ENCODE data around the gene HCRTR1.

The HCRTR1 gene

DNA sequence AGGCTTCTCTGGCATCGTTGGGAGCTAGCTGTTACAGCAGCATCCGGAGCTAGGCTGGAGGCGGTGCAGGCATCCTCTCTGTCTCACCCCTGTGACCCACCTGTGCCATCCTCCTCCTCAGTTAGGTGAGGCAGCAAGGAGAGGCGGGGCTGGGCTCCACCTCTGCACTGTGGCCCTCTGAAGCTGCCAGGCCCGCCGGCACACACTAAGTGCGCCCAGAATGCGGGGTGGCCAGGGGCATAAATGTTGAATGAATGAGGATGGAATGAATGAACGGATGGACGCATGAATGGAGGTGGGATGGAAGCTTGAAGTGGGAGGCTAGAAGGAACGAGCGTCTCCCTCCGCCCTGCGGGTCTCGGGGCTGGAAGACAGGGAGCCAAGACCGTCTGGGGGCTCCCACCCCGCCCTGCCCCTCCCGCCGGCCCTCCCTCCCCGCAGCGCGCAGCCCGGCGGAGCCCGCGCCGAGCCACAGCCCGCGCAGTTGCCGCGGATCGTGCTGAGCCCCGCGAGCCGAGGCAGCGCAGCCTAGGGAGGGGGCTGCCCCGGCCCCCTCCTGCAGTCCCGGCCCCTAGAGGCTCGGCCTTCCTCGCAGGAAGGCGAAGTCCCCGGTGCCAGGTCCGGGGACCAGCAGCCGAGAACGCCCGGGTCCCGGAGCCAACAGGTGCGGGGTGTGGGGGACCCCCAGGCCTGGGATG lies at the start of gene HCRTR1:
Gene HCRTR1 (plus strand): TSS at position 472 of the 698 bp plus-strand sequence. CDS start 1,504 bp downstream, outside the sequence.
- DNase-seq (ENCODE audit: low spot score), result no peak

DNA sequence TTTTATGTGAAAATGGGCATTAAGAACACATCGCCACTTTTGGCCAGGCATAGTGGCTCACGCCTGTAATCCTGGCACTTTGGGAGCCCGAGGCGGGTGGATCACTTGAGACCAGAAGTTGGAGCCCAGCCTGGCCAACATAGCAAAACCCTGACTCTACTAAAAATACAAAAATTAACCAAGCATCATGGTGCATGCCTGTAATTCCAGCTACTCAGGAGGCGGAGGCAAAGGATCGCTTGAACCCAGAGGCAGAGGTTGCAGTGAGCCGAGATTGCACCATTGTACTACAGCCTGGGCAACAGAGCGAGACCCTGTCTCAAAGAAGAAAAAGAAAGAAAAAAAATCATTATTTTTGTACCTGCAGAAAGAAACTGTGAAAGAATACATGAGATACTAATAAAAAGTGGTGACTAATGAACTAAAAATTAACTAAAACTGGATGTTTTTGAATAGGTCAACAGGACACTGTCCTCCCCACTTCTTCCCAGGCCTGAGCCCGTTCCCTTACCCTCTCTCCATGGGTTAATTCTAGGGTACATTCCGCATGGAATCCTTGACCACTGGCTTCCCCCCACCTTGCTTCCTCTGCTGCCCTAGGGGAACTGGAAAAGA lies 49.4 kb upstream of the HCRTR1 start:
- no peak for DNase-seq (ENCODE audit: low spot score)

DNA sequence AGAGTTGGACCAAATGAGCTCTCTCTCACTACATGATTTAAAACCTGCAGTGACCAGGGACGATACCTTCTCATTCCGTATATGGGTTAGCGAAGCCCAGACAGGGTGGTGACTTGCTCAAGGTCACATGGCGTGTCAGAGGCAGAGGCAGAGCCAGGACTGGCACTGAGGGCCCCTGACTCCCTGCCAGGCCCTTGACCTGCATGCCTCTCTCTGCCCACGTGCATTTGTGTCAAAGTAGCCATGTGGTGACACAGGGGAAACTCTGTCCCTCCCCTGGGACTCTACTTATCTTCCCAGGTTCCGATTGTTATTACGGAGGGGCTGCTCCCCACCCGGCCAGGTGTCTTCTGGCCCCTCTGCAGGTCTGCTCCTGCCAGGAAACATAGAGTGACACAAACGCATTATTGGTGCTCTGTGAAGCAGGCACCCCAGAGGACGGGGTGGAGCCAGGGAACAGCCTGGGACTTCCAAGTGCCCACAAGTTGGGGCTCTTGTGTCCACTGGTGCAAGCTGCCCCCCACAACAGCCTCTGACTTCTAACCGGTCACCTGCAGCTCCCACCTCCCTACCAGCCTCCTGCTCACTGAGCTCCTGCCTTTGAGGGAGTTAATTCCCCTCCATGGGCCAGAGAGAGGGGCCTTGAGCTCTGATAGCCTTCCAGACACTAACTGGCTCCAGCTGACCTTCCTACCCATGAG lies 48.4 kb upstream of the HCRTR1 start:
- DNase-seq (ENCODE audit: low spot score), result no peak

DNA sequence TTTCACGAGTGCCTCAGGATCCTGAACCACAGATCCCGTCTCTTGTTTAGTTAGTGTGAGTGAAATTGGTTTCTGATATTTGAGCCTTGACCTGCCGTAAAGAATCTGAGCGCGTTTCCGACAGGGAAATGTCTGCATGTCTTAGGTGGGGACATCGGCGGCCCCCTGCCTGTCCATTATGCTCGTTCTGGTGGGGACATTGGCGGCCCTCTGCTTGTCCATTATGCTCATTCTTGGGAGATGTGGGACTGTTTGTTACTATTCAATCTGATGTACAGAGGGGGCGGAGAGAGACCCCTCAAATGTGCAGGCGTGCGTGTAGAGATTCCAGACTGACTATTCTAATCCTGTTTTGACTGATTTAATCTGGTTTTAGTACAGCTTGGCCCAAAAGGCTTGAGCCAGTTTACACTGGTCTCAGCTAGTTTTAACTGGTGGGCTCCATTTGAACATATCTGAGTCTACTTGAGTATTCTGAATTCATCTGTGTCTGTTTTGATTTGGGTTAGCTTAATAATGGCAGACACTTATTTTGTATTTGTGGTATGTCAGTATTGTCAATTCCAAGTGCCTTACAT lies 47.8 kb upstream of the HCRTR1 start:
- no peak for DNase-seq (ENCODE audit: low spot score)

DNA sequence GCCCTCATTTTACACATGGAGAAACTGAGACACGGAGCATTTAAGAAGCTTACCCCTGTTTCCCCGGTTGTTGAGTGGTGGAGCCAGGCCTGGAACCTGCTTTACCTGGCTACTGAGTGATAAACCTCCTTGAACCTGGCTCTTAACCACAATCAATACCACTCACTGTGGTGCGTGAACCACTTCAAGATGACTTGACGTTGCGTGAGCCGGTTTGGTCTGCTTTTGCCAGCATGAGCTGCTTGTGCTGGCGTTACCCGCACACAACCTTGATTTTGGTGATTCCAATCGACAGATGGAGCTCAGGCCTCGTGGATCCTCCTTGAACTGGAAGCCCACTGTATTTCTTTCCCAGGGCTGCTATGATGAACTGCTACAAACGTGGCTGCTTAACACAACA lies 47.3 kb upstream of the HCRTR1 start:
- DNase-seq (ENCODE audit: low spot score), result no peak

DNA sequence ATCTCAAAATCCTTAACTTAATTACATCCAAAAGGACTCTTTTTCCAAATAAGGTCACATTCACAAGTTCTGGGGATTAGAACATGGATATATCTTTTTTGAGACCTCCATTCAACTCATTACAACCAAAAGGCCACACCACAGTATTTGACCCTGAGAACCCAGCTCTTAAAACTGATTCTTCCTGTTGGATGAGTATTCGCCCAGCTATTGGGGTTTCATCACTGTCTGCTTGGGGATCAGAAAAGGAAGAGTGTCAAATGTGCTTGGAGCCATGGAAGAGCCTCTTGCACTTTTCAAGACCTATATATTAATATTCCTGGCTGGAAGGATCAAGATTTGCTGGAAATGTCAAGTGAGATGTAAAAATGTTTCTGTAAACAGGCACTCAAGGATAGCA lies 46.6 kb upstream of the HCRTR1 start:
- DNase-seq (ENCODE audit: low spot score), result no peak

DNA sequence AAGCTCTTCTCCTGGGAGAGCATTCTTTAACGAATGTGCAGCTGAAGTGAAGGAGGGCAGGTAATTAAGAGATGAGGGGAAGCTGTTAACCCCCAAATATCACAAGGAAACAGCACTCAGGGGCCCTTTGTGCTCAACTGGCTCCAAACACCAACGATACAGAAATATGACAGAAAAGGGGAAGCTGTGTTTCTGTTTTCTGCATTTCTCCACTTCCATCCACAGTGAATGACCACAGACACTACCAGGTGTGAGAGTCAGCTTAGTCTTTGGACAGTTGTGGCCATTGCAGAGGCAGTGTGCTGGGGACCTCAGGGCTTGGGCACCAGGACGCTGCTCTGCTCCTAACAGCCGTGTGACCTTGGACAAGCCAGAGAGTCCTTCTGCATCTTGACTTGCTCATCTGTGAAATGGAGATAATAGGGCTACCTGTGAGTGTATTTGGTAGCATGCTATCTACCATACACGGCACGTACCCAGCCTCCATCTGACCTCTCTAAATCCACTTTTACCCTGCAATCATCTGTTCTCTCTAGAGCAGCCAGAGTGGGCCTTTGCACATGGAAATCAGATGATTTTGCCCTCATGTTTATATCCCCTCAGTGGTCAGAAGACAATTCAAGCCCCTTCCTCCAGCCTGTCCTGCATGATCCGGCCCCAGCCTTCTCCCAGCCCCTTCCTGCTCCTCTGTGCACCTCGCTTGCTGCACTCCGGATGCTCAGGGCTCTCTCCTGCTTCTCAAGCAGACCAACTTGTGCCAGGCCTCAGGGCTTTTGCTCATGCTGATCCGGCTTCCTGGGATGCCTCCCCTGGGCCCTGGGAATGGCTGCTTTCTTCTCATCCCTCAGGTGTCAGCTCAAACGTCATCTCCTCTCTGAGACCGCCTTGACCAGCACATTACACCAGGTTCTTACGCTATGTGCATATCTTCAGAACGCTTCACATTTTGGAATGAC lies 45.9 kb upstream of the HCRTR1 start:
- no peak for DNase-seq (ENCODE audit: low spot score)

DNA sequence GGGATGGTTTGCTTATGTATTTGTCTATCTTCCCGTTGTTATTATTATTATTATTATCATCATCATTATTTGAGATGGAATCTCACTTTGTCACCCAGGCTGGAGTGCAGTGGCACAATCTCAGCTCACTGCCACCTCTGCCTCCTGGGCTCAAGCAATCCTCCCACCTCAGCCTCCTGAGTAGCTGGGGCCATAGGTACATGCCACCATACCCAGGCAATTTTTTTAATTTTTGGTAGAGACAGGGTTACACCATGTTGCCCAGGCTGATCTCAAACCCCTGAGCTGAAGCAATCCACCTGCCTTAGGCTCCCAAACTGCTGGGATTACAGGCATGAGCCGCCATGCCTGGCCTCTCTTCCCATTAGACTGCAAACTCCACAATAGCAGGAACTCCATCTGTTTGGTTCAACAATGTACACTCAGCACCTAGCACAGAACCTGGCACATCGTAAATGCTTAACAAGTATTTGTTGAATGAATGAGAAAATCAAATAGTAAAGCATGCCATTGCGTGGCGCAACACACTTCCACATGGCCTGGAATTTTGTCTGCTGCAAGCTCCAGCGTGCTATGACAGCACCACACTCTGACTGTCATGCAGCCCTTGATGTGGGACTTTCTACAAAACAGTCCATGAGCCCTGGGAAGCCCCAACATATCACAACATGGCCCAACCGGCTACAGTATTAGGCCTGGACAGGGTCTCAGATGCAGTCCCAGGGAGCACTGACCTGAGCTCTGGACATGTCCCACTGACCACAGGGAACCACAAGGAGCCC lies 45.0 kb upstream of the HCRTR1 start:
- DNase-seq (ENCODE audit: low spot score), result peak; percentile 46

DNA sequence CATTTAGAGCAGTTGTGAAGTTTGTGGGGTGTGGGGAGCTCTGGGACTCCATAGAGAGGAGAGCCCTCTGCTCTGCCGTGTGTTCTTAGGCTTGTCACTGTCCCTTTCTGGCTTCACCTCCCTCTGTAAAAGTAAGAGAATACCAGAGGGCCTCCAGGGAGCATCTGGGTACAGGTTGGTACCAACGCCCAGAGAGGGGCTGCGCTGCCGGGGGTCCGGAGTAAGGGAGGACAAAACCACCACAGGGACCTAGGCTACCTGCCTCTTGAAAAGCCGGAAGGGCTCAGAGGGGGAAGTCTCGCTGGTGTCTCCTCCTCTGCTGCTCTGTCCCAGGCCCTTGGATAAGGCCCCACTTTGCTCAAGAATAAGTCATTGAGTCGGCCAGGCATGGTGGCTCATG lies 44.2 kb upstream of the HCRTR1 start:
- no peak for DNase-seq (ENCODE audit: low spot score)

DNA sequence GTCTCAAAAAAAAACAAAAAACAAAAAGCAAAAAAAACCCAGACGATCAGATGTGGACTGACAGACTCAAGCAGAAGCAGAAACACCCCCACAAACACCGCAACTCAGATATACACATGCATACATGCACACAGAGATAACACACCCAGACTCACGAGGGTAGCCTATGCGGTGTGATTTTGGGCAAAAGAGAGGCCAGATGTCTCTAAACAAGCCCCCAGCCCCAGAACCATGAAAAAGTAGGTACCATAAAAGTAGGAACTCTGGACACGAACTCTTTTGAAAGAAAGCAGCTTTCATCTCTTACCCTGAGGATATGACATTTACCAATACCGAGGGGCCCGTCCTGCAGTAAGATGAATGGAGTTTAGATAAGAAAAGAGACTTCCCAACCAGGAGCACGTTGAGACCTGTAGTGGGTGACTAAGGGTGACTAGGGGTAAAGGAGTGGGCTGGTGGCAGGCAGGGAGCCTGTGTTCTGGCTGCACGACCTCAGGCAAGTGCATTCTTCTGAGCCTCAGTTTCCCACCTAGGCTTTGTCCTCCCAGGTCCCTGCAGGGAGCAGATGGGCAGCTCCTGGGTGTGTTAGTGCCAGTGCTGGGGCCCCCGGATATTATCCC lies 42.6 kb upstream of the HCRTR1 start:
- no peak for DNase-seq (ENCODE audit: low spot score)

DNA sequence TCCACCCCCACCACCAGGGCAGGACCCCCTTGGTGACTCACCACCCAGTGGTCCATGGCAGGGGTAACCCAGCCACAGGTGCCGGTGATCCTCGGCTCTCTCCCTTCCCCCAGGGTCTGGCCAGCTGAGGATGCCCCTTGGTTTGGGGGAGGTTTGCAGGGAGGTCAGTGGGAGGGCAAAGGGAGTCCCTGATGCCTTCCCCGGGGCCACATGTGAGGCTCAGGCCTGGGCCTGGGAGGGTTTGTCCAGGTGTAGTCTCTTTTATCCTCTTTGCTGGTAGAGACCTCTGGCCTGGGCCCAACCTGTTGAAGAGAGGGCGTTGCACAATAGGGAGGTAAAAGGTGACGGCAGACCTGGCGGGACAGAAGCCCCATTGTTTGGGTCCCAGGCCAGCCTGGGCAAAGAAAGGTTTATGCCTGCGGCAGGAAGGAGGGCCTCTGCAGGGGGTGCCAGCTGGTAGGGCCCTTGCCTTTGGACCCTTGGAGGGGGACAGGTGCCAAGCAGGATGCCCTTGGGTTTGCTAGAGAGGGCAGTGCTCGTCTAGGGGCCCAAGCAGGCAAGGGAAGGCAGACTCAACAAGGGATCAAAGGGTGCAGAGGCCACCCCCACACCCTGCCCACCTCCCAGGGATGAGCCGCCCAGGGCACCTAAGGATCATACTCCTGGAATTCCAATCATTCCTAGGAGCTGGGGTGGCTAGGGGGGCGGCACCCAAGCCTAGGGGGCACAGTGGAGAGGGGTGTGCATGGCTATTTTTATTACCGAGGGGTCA lies 41.9 kb upstream of the HCRTR1 start:
- DNase-seq (ENCODE audit: low spot score), result no peak

DNA sequence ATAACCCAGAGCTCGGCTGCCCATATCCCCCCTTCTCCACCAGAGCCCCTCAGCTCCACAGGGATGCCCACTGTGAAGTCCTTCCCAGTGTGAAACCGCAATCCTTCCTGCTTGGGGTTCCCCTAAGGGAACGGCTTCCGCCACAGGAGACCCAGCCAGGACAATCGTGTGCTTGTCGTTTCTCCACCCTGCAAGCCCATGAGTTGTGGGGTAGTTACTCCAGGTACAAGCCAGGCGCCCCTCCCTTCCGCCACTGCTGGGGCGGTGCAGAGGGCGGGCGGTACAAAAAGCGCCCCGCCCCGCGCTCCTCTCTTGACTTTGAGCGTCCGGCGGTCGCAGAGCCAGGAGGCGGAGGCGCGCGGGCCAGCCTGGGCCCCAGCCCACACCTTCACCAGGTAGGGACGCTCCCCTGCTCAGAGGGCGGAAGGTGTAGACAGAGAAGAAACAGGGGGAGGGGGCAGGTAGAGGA lies 41.3 kb upstream of the HCRTR1 start, which contains the start of gene TINAGL1:
Gene TINAGL1 (plus strand): TSS at position 315 of the 469 bp plus-strand sequence. CDS start 634 bp downstream, outside the sequence.
- no peak for DNase-seq (ENCODE audit: low spot score)

DNA sequence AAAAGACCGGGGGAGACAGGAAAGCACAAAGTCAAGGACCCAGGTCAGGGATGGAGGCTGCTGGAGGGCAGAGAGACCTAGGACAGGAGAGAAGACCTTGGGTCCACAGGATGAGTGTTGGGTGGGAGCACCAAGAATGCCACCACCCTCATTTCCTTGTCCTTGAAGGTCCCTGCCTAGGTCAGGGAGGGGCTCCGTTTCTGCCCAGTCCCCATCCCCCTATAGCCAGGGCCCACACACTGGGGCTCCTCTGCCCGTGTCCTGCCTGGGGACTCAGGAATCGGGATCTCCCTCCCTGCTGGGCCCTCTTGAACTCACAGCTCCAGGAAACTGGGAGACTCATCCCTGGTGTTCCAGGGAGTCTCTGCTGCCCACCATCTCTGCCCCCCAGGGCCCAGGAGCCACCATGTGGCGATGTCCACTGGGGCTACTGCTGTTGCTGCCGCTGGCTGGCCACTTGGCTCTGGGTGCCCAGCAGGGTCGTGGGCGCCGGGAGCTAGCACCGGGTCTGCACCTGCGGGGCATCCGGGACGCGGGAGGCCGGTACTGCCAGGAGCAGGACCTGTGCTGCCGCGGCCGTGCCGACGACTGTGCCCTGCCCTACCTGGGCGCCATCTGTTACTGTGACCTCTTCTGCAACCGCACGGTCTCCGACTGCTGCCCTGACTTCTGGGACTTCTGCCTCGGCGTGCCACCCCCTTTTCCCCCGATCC lies 40.6 kb upstream of the HCRTR1 start:
- DNase-seq (ENCODE audit: low spot score), result no peak

DNA sequence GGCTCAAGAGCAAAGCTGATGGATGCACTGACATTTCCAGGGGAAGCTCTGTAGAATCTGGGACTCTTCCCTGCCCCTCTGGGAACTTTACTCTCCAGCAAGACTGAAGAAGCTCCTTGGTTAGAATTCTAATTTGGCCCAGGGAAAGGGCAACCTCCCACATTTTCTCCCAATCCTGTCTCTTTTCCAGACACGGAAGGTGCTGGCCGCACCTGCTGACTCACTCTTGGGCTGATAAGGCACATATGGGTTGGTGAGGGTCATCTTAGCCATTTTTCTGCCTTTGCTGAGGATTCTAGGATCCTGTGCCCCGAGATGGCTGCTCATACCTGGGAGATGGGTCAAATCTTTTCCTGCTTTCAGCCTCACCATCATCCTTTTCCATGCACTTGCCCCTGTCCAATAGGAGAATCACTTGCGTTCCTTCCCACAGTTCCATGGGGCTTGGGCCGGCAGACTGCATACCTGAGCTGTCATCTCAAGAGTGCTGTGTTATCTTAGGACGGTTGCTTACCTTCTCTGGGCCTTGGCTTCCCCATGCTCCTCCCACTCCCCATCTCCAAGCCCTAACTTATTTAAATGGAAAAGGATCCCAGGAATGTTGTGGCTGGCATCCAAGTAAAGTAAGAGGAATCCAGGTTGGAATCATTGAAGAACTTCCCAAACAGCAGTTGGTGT lies 39.8 kb upstream of the HCRTR1 start:
- DNase-seq (ENCODE audit: low spot score), result no peak

DNA sequence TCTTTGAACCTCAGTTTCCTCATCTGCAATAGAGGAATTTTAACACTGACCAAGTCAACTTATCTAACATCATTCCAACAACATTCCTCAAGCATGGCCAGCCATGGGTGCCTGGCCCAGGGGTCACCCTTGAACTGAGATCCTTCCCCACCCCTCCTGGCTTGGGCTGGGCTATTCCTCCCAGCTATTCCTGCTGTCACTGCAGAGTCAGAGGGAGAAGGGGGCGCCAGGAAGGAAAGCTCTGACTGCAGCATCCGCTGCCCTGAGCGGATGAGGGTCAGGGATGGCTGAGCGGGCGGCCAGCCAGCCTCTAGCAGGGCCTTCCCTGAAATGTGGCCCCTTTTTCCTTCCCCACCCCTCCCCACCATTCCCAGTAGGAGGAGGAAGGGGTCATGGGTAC lies 38.1 kb upstream of the HCRTR1 start:
- no peak for DNase-seq (ENCODE audit: low spot score)

DNA sequence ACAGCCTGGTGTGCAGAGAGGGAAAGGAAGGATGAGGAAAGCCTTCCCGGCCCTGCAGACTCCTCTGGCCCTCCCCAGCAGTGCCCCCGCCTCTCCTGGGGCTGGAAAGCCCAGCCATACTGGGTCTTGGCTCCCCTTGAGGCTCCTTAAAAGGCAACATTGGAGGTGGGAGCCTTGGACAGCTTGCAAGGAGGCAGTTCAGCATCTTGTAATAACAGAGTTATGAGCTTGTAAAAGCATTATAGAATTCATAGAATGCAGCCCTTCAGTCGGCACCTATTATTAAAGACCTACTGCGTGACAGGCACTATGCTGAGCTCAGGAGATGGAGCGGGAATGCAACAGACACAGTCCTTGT lies 37.0 kb upstream of the HCRTR1 start:
- no peak for DNase-seq (ENCODE audit: low spot score)

DNA sequence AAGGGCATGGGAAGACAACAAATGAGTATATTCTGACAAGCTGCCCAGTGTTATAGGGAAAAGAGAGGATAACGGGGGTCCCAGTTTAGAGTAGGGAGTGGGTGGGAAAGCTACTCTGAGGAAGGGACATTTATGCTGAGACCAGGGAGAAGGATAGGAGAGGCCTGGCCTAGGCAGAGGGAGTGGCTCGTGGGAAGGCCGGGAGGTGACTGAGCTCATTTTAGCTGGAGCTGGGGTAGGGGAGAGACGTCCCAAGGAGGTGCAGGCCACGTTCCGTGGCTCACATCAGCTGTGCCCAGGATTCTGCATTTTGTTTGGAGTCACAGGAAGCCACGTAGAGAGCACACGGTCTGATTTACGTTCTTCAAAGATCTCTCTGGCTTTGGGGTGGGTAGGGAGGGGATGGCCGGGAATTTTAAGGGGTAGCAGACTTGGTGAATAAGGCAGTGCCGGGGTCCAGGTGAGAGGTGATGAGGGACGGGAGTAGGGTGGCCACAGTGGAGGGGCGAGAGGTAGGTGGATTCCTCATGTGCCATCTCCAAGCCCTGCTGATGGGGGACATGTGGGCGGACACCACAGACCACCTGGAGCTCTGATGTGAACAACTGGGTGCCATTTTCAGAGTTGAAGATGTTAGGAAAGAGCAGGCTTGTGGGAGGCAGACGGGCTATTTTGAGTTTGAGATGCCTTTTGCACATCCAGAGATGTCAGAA lies 36.4 kb upstream of the HCRTR1 start:
- no peak for DNase-seq (ENCODE audit: low spot score)
